SK-N-SH (cell line): ENCODE data around the gene RHBDF2.

ENCODE experiments used
- CTCF ChIP-seq: fragments of 200-600 bp; sonication (generic); IDR thresholded peaks from 2 replicates; pipeline ENCODE4 v1.6.1; 2017; ENCODE audit warnings: antibody characterized with exemption, mild to moderate bottlenecking, moderate library complexity
- POLR2AphosphoS5 ChIP-seq: IDR thresholded peaks from 2 replicates; pipeline ENCODE4 v1.6.1; 2012; ENCODE audit warnings: low read depth, low read length
- TAF1 ChIP-seq: IDR thresholded peaks from 2 replicates; pipeline ENCODE4 v1.6.1; 2012; ENCODE audit warnings: low read depth, mild to moderate bottlenecking, low read length, moderate library complexity, borderline replicate concordance

GRCh38 chr17:76496464-76496863 is 4.8 kb downstream of the RHBDF2 start:
- TF ChIP-seq TAF1 (no peak), CTCF (no peak), POLR2AphosphoS5 (no peak)
